GM12878 (cell line): ENCODE results near the gene NMB. TPM values are rescaled to one million over a fixed set of nuclear protein-coding genes. Genes with fewer than 3 reads are reported as not detected.
A peak's percentile ranks its signal among the peaks of the same experiment; 100 is the strongest.

Source experiments
- ATAC-seq: fragments of 200-7000 bp; cut with Tn5 transposase; 3 replicates; pipeline ENCODE4 v1.9.1; 2020; ENCODE audit warnings: mild to moderate bottlenecking, moderate library complexity
- BruUV-seq: library from RNA; stranded (reverse); fragments of 400-500 nt; replicated peaks from 2 replicates; lab custom pipeline; 2021; lab: Mats Ljungman, UMichigan
- CTCF ChIA-PET: fragments of 300-600 bp; sonication (Branson Sonifier 250); formaldehyde crosslinking; extraction: SDS; loops from one replicate; lab custom pipeline; 2021; ENCODE audit warnings: inconsistent platforms; lab: Yijun Ruan, JAX
- POLR2A ChIA-PET: fragments of 350-600 bp; formaldehyde crosslinking; extraction: SDS; loops from one replicate; lab custom pipeline; 2021; ENCODE audit warnings: inconsistent platforms; lab: Charles Lee
- RAD21 ChIA-PET: fragments of 300-600 bp; sonication (Branson Sonifier 250); formaldehyde crosslinking; loops from one replicate; lab custom pipeline; 2023; ENCODE audit warnings: antibody characterized with exemption; ENCODE audit not compliant: unreplicated experiment; lab: Charles Lee
- SMC1A ChIA-PET: fragments of 300-600 bp; sonication (Branson Sonifier 250); formaldehyde crosslinking; loops from one replicate; lab custom pipeline; 2023; ENCODE audit not compliant: unreplicated experiment, uncharacterized antibody; lab: Charles Lee
- DNase-seq: peaks from one replicate; pipeline ENCODE4 v3.0.0-alpha.2; 2011; ENCODE audit warnings: low read depth, low spot score
- FAIRE-seq: peaks from 3 replicates; lab custom pipeline; 2011; peaks lifted over from hg19 to GRCh38; lab: Jason Lieb, UNC
- H2AFZ ChIP-seq: 2 replicates; pipeline ENCODE4 v1.6.0; 2011; ENCODE audit warnings: low read depth, low read length, control low read depth; ENCODE audit not compliant: control insufficient read depth
- H3K27ac ChIP-seq: 2 replicates; pipeline ENCODE4 v1.5.1; 2011; ENCODE audit warnings: control low read depth; ENCODE audit not compliant: control insufficient read depth, insufficient read depth
- H3K27me3 ChIP-seq, 2 experiments: replicated peaks in 1 of 2; 2 replicates each; pipeline versions ENCODE4 v1.6.0 to v1.6.1; 2011; ENCODE audit warnings: low read length in 1 of 2; ENCODE audit not compliant: control insufficient read depth in 2 of 2, insufficient read depth in 2 of 2
- H3K36me3 ChIP-seq, 2 experiments: 2 replicates each; pipeline ENCODE4 v1.5.1; 2011; ENCODE audit warnings: low read length in 1 of 2; ENCODE audit not compliant: control insufficient read depth in 2 of 2, insufficient read depth in 2 of 2
- H3K4me1 ChIP-seq: 2 replicates; pipeline ENCODE4 v1.6.1; 2011; ENCODE audit warnings: mild to moderate bottlenecking, low read length, moderate library complexity, mixed read lengths; ENCODE audit not compliant: control insufficient read depth, insufficient read depth
- H3K4me2 ChIP-seq: 2 replicates; pipeline ENCODE4 v1.6.0; 2011; ENCODE audit warnings: control low read depth; ENCODE audit not compliant: control insufficient read depth, insufficient read depth
- H3K4me3 ChIP-seq: fragments of 200-600 bp; sonication (generic); 2 replicates; pipeline ENCODE4 v1.5.1; 2016
- H3K79me2 ChIP-seq: 2 replicates; pipeline ENCODE4 v1.6.0; 2011; ENCODE audit warnings: low read length; ENCODE audit not compliant: control insufficient read depth, insufficient read depth
- H3K9ac ChIP-seq: 2 replicates; pipeline ENCODE4 v1.8.0; 2011; ENCODE audit warnings: low read length, control low read depth, mixed read lengths; ENCODE audit not compliant: control insufficient read depth, insufficient read depth
- H3K9me3 ChIP-seq: replicated peaks from 3 replicates; pipeline ENCODE4 v1.5.1; 2011; ENCODE audit warnings: mild to moderate bottlenecking, low read length; ENCODE audit not compliant: control insufficient read depth, insufficient read depth
- H4K20me1 ChIP-seq: 2 replicates; pipeline ENCODE4 v1.6.0; 2011; ENCODE audit not compliant: control insufficient read depth, insufficient read depth
- CBFB ChIP-seq: IDR thresholded peaks from 2 replicates; pipeline ENCODE4 v1.6.1; 2016; ENCODE audit warnings: antibody characterized with exemption, low read depth
- CUX1 ChIP-seq: IDR thresholded peaks from 2 replicates; pipeline ENCODE4 v1.6.1; 2012; ENCODE audit warnings: improper control_type of control experiment, low read depth, low read length; ENCODE audit not compliant: insufficient replicate concordance
- IRF5 ChIP-seq: fragments of 450-650 bp; IDR thresholded peaks from 2 replicates; pipeline ENCODE4 v1.6.1; 2017; ENCODE audit warnings: borderline replicate concordance
- KAT2A ChIP-seq: conservative IDR thresholded peaks from 2 replicates; pipeline ENCODE4 v1.6.1; 2011; ENCODE audit warnings: low read depth, low read length; ENCODE audit not compliant: control insufficient read depth
- MYC ChIP-seq: IDR thresholded peaks from 2 replicates; pipeline ENCODE4 v1.6.1; 2011; ENCODE audit warnings: mild to moderate bottlenecking, low read length, moderate library complexity, inconsistent platforms; ENCODE audit not compliant: insufficient read depth, insufficient replicate concordance, insufficient read length, severe bottlenecking
- NR2C2 ChIP-seq: IDR thresholded peaks from 2 replicates; pipeline ENCODE4 v1.6.1; 2011; ENCODE audit warnings: borderline replicate concordance, low read depth; ENCODE audit not compliant: control insufficient read depth, insufficient read length
- RAD51 ChIP-seq: fragments of 450-650 bp; IDR thresholded peaks from 2 replicates; pipeline ENCODE4 v1.6.1; 2016; ENCODE audit warnings: moderate library complexity, mild to moderate bottlenecking, inconsistent platforms
- RB1 ChIP-seq: fragments of 450-650 bp; formaldehyde crosslinking; IDR thresholded peaks from 2 replicates; pipeline ENCODE4 v1.6.1; 2017; ENCODE audit warnings: mild to moderate bottlenecking, borderline replicate concordance
- RELA ChIP-seq: fragments of 450-650 bp; IDR thresholded peaks from 2 replicates; pipeline ENCODE4 v1.8.0; 2014; ENCODE audit warnings: borderline replicate concordance; ENCODE audit not compliant: partially characterized antibody
- SKIL ChIP-seq: fragments of 450-650 bp; IDR thresholded peaks from 2 replicates; pipeline ENCODE4 v1.6.1; 2017; ENCODE audit warnings: mild to moderate bottlenecking, low read depth, inconsistent platforms; ENCODE audit not compliant: poor library complexity, severe bottlenecking
- SMAD1 ChIP-seq: fragments of 450-650 bp; IDR thresholded peaks from 2 replicates; pipeline ENCODE4 v1.6.1; 2018; ENCODE audit warnings: mild to moderate bottlenecking, low read depth; ENCODE audit not compliant: partially characterized antibody
- SPI1 ChIP-seq: IDR thresholded peaks from 2 replicates; pipeline ENCODE4 v1.6.1; 2011; ENCODE audit warnings: low read depth, mild to moderate bottlenecking, low read length, moderate library complexity, borderline replicate concordance; ENCODE audit not compliant: insufficient read depth
- TCF7 ChIP-seq: IDR thresholded peaks from 2 replicates; pipeline ENCODE4 v1.6.1; 2014; ENCODE audit warnings: antibody characterized with exemption, borderline replicate concordance
- YY1 ChIP-seq: IDR thresholded peaks from 2 replicates; pipeline ENCODE4 v1.6.1; 2011; ENCODE audit warnings: low read depth, mild to moderate bottlenecking, low read length
- ZNF217 ChIP-seq: fragments of 450-650 bp; IDR thresholded peaks from 2 replicates; pipeline ENCODE4 v1.6.1; 2017; ENCODE audit warnings: antibody characterized with exemption, mild to moderate bottlenecking
- ZNF622 ChIP-seq: fragments of 450-650 bp; IDR thresholded peaks from 2 replicates; pipeline ENCODE4 v1.6.1; 2017; ENCODE audit warnings: mild to moderate bottlenecking, inconsistent platforms
- WGBS: methylation state at CpG from one replicate; pipeline ENCODE4 v1.1.6; 2016; ENCODE audit warnings: low lambda C conversion rate; ENCODE audit not compliant: insufficient replicate concordance, insufficient coverage; ENCODE audit errors: missing lambda C conversion rate; 5-methylcytosine and 5-hydroxymethylcytosine counted together
- in situ Hi-C: fragments of 300-500 bp; cut with MboI; formaldehyde crosslinking; loops from 9 replicates; pipeline ENCODE4 v1.14.3; 2018; ENCODE audit warnings: mixed read lengths
- intact Hi-C: fragments of 100-400 bp; cut with micrococcal nuclease; formaldehyde crosslinking; loops from one replicate; pipeline ENCODE4 v1.14.2; 2022; ENCODE audit not compliant: unreplicated experiment
- polyA plus RNA-seq, 11 experiments: library from polyadenylated mRNA; depleted of rRNA in 4 of 11; unstranded in 6 of 11; stranded (reverse) in 5 of 11; fragments of >200 nt; fragmentation: Nextera tagmentation in 4 of 11; fragmentation: Illumina TruSeq in 1 of 11; extraction: Ambion mirVana in 4 of 11; extraction: Trizol in 1 of 11; gene quantifications; 1 replicate in 1 of 11; 2 replicates in 10 of 11; pipeline versions ENCODE4 v1.2.1 to v1.2.3, GENCODE V29; 2011 to 2016; ENCODE audit warnings: inconsistent platforms in 2 of 11, missing spikeins in 2 of 11, low read depth in 1 of 11
- total RNA-seq, 4 experiments: library from RNA; depleted of rRNA in 3 of 4; stranded (reverse); fragments of >200 nt in 3 of 4; fragmentation: Illumina TruSeq in 1 of 4; extraction: Trizol in 1 of 4; gene quantifications; 2 replicates each; pipeline versions ENCODE4 v1.2.1 to v1.2.3, GENCODE V29; 2013 to 2021

NMB gene
- total and polyA plus RNA-seq, 10 of the 15 experiments (the other 5 are each of a cell fraction or from before 2014, with no cell fraction given) = 0.32 to 4.1 (median 1.6) TPM

GRCh38 chr15:84681831-84682230 lies 23.8 kb upstream of the NMB start:
- ChIA-PET SMC1A (interaction anchor here (1.1 to 1.4 kb wide), 3 partner anchors 10 to 71 kb away, joined by 3 to 4 read pairs (median 3); no protein-coding TSS in a partner anchor), CTCF (interaction anchor here (0.9 to 1.3 kb wide), 3 partner anchors 23 to 195 kb away, joined by 3 to 5 read pairs (median 3); partner anchors contain the start of gene NMB), RAD21 (interaction anchor here (1.2 kb wide), 1 partner anchor 247 kb away, joined by 3 read pairs; no protein-coding TSS in a partner anchor), POLR2A (no interaction called here)
- H3K4me1 ChIP-seq = peaks cover 4% of the 10 kb centered on the region; the same call in 1 of the 2 replicates
- no peak overlapping the region for H2AFZ ChIP-seq
- no peaks in the 10 kb centered on the region for H3K9me3 ChIP-seq
- FAIRE-seq = peak; percentile 18
- DNase-seq = no peak
- no peaks in the 10 kb centered on the region; the same call in 1 of the 2 replicates for H3K79me2 ChIP-seq
- H3K4me2 ChIP-seq = no peak overlapping the region
- intact Hi-C loops = no loop called here
- 30% methylated on average over 3 of the region's 3 CpGs for WGBS
- BruUV-seq = no TSS peak
- H3K27ac ChIP-seq = no peak overlapping the region
- H3K36me3 ChIP-seq = peaks cover 0 to 14% of the 10 kb centered on the region in 2 experiments; a peak in 3 of 4 replicates
- no peaks in the 10 kb centered on the region for H4K20me1 ChIP-seq
- H3K9ac ChIP-seq = no peak overlapping the region
- in situ Hi-C loops = no loop called here
- ATAC-seq = no peak
- H3K4me3 ChIP-seq = no peak overlapping the region
- no peaks in the 10 kb centered on the region for H3K27me3 ChIP-seq
- no peak for TF ChIP-seq KAT2A
- no peak for TF ChIP-seq RELA
- no peak for TF ChIP-seq CBFB
- TF ChIP-seq SKIL = no peak
- no peak for TF ChIP-seq IRF5
- no peak for TF ChIP-seq ZNF217
- no peak for TF ChIP-seq YY1
- TF ChIP-seq NR2C2 = no peak
- no peak for TF ChIP-seq RAD51
- no peak for TF ChIP-seq RB1
- no peak for TF ChIP-seq SMAD1
- no peak for TF ChIP-seq CUX1
- no peak for TF ChIP-seq ZNF622
- TF ChIP-seq TCF7 = no peak
- no peak for TF ChIP-seq SPI1
- no peak for TF ChIP-seq MYC
